Fibroblast of lung (primary cell): ENCODE results near the gene AP2B1.

Source experiments
- CTCF ChIP-seq, 2 donors: IDR thresholded peaks in 1 of 2; conservative IDR thresholded peaks in 1 of 2; 1 replicate in 1 of 2; 2 replicates in 1 of 2; pipeline ENCODE4 v1.5.1; 2011 to 2012; ENCODE audit warnings: low read length in 2 of 2, control low read depth in 1 of 2, inconsistent platforms in 1 of 2, low read depth in 1 of 2, mild to moderate bottlenecking in 1 of 2
- EZH2 ChIP-seq: IDR thresholded peaks from 2 replicates; pipeline ENCODE4 v1.5.1; 2012; ENCODE audit warnings: low read length, control low read depth, mild to moderate bottlenecking; ENCODE audit errors: missing control alignments

GRCh38 chr17:35588196-35588920 is 1.2 kb downstream of the AP2B1 start:
- TF ChIP-seq CTCF (conservative IDR thresholded peaks at IDR 0.05 in 1 of 2, IDR thresholded peaks at IDR 0.05 in 1 of 2; ENCODE audit: low read depth in 1 of 2, low read length in 2 of 2) (no peak), EZH2 (no peak)
